Testis (tissue), 3 donors: ENCODE data around the gene CWH43. TPM values are rescaled to one million over a fixed set of nuclear protein-coding genes. Genes with fewer than 3 reads are reported as not detected.
"Not testable (repeated sequence)": the region's sequence is repeated elsewhere in the genome, so short reads cannot be mapped to it uniquely, and the experiment has no call there.

ENCODE experiments used
- DNase-seq: peaks from one replicate; pipeline ENCODE4 v3.0.0-alpha.2; 2019
- H3K27ac ChIP-seq, 2 donors: fragments of 200-600 bp; sonication (generic); one replicate each; pipeline ENCODE4 v1.5.1; 2019
- H3K27me3 ChIP-seq: fragments of 200-600 bp; sonication (generic); one replicate; pipeline ENCODE4 v1.5.1; 2019
- H3K36me3 ChIP-seq: fragments of 200-600 bp; sonication (generic); one replicate; pipeline ENCODE4 v1.5.1; 2017; ENCODE audit warnings: low read depth; ENCODE audit errors: missing control alignments
- H3K4me1 ChIP-seq: fragments of 200-600 bp; sonication (generic); one replicate; pipeline ENCODE4 v1.5.1; 2019
- H3K4me3 ChIP-seq, 2 donors: fragments of 200-600 bp; sonication (generic); one replicate each; pipeline ENCODE4 v1.5.1; 2017 to 2019
- H3K9me3 ChIP-seq: fragments of 200-600 bp; sonication (generic); one replicate; pipeline ENCODE4 v1.5.1; 2017
- CTCF ChIP-seq, 3 experiments: fragments of 450-650 bp in 2 of 3; fragments of 200-600 bp in 1 of 3; sonication (generic) in 1 of 3; IDR thresholded peaks; one replicate each; pipeline ENCODE4 v1.5.1; 2016 to 2019; ENCODE audit warnings: antibody characterized with exemption in 3 of 3, mild to moderate bottlenecking in 2 of 3, moderate library complexity in 1 of 3
- POLR2A ChIP-seq: fragments of 450-650 bp; IDR thresholded peaks from one replicate; pipeline ENCODE4 v1.6.1; 2017; ENCODE audit warnings: antibody characterized with exemption, mild to moderate bottlenecking, moderate library complexity
- WGBS, 2 donors: methylation state at CpG; one replicate each; pipeline ENCODE4 v1.1.5; 2018; 5-methylcytosine and 5-hydroxymethylcytosine counted together
- intact Hi-C: fragments of 100-400 bp; cut with DNase I; formaldehyde crosslinking; loops from one replicate; pipeline ENCODE4 v1.15.1; 2023; ENCODE audit warnings: low total_unique reads
- polyA plus RNA-seq: library from polyadenylated mRNA; stranded (reverse); fragments of 350-450 nt; fragmentation: Illumina TruSeq; extraction: RNeasy Lipid Tissue Mini Kit (QIAGEN cat#74804); gene quantifications from one replicate; pipeline ENCODE4 v1.2.3, GENCODE V29; 2014; ENCODE audit warnings: low read depth, low replicate concordance; ENCODE audit not compliant: insufficient read depth
- total RNA-seq, 2 donors: library from RNA; depleted of rRNA; stranded (reverse); fragments of >200 nt; gene quantifications; one replicate each; pipeline ENCODE4 v1.2.3, GENCODE V29; 2016

The CWH43 gene
- total and polyA plus RNA-seq, 3 donors from 2014 or later = 0.25 to 1.2 TPM; not detected in 1

- H3K4me1 ChIP-seq = no peaks in the 10 kb centered on the region
- H3K27ac ChIP-seq = no peak overlapping the region
- no peaks in the 10 kb centered on the region for H3K27me3 ChIP-seq
- no peaks in the 10 kb centered on the region for H3K36me3 ChIP-seq
- WGBS, 2 donors = 76 to 81% methylated on average over 4 of the region's 4 CpGs
- no peak overlapping the region for H3K4me3 ChIP-seq
- intact Hi-C loops = no loop called here
- TF ChIP-seq POLR2A = no peak
- no peak for TF ChIP-seq CTCF (IDR thresholded peaks at IDR 0.05)
- no peaks in the 10 kb centered on the region for H3K9me3 ChIP-seq
- DNase-seq = no peak
Observed at GRCh38 chr4:48949518-48950219, 36.4 kb upstream of the CWH43 start.

GRCh38 chr4:48954314-48954713 is 31.8 kb upstream of the CWH43 start:
- Histone ChIP-seq H3K27me3 (no peaks in the 10 kb centered on the region), H3K36me3 (no peaks in the 10 kb centered on the region), H3K27ac (no peak overlapping the region), H3K4me3 (no peak overlapping the region), H3K9me3 (no peaks in the 10 kb centered on the region), H3K4me1 (no peaks in the 10 kb centered on the region)
- 85 to 95% methylated on average over 2 of the region's 2 CpGs for WGBS, 2 donors
- no peak for TF ChIP-seq CTCF (IDR thresholded peaks at IDR 0.05)
- TF ChIP-seq POLR2A = no peak
- intact Hi-C loops = no loop called here
- DNase-seq = no peak

- H3K4me3 ChIP-seq, intact Hi-C loops, H3K27ac ChIP-seq, DNase-seq, H3K36me3 ChIP-seq, H3K9me3 ChIP-seq, H3K4me1 ChIP-seq, H3K27me3 ChIP-seq: not testable (repeated sequence)
- 78 to 86% methylated on average over 5 of the region's 5 CpGs for WGBS, 2 donors
Observed at GRCh38 chr4:48957366-48957765, 28.7 kb upstream of the CWH43 start.

GRCh38 chr4:48958582-48958981 is 27.5 kb upstream of the CWH43 start:
- no peak for DNase-seq
- Histone ChIP-seq H3K27me3 (no peaks in the 10 kb centered on the region), H3K27ac (no peak overlapping the region), H3K4me3 (no peak overlapping the region), H3K9me3 (no peaks in the 10 kb centered on the region), H3K4me1 (no peaks in the 10 kb centered on the region), H3K36me3 (no peaks in the 10 kb centered on the region)
- intact Hi-C loops = no loop called here
- WGBS, 2 donors = 73 to 91% methylated on average over 2 of the region's 2 CpGs
- no peak for TF ChIP-seq CTCF (IDR thresholded peaks at IDR 0.05)
- TF ChIP-seq POLR2A = no peak

GRCh38 chr4:48960988-48961635 is 25.0 kb upstream of the CWH43 start:
- H3K4me1 ChIP-seq = no peaks in the 10 kb centered on the region
- no peak for TF ChIP-seq POLR2A
- no peak for TF ChIP-seq CTCF (IDR thresholded peaks at IDR 0.05)
- no peaks in the 10 kb centered on the region for H3K9me3 ChIP-seq
- no peak overlapping the region for H3K27ac ChIP-seq
- no peak for DNase-seq
- H3K36me3 ChIP-seq = no peaks in the 10 kb centered on the region
- 85 to 87% methylated on average over 3 of the region's 3 CpGs for WGBS, 2 donors
- intact Hi-C loops = loop anchor here (5.0 kb wide), 1 partner anchor 384 kb away; no protein-coding TSS in a partner anchor
- H3K4me3 ChIP-seq = no peak overlapping the region
- H3K27me3 ChIP-seq = no peaks in the 10 kb centered on the region
